OCI-LY3 (cell line): ENCODE results near the gene ERGIC3.

Source experiments
- EZH2phosphoT487 ChIP-seq: fragments of 200-600 bp; shearing (Covaris generic); IDR thresholded peaks from 2 replicates; pipeline ENCODE4 v1.6.1; 2018; ENCODE audit warnings: antibody characterized with exemption, mixed run types, low read depth
- TF ChIP-seq, protein P1 (sequence below): fragments of 200-600, 300-600 bp; sonication (generic); IDR thresholded peaks from 2 replicates; pipeline ENCODE4 v1.5.1; 2014; ENCODE audit warnings: antibody characterized with exemption, low read length, low read depth

GRCh38 chr20:35571555-35571954, 29.7 kb downstream of the ERGIC3 start:
- TF ChIP-seq, protein P1, sequence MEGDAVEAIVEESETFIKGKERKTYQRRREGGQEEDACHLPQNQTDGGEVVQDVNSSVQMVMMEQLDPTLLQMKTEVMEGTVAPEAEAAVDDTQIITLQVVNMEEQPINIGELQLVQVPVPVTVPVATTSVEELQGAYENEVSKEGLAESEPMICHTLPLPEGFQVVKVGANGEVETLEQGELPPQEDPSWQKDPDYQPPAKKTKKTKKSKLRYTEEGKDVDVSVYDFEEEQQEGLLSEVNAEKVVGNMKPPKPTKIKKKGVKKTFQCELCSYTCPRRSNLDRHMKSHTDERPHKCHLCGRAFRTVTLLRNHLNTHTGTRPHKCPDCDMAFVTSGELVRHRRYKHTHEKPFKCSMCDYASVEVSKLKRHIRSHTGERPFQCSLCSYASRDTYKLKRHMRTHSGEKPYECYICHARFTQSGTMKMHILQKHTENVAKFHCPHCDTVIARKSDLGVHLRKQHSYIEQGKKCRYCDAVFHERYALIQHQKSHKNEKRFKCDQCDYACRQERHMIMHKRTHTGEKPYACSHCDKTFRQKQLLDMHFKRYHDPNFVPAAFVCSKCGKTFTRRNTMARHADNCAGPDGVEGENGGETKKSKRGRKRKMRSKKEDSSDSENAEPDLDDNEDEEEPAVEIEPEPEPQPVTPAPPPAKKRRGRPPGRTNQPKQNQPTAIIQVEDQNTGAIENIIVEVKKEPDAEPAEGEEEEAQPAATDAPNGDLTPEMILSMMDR = no peak
- TF ChIP-seq EZH2phosphoT487 = no peak
